ENCODE results near the gene HEXIM2. TPM values are rescaled to one million over a fixed set of nuclear protein-coding genes. Genes with fewer than 3 reads are reported as not detected.

HEXIM2 gene
- total and polyA plus RNA-seq, 2 of the 13 experiments (the other 11 are each of a cell fraction or from before 2014, with no cell fraction given) = 27.1 to 32.4 TPM

- ATAC-seq (peak; percentile 51), FAIRE-seq (peak; percentile 12), DNase-seq (ENCODE audit: low spot score) (peak; percentile 44)
- no peak overlapping the region for H3K4me3 ChIP-seq (replicated peaks in 1 of 3; ENCODE audit: insufficient read depth in 1 of 3, low read depth in 2 of 3, low read length in 3 of 3)
- H3K4me1 ChIP-seq (ENCODE audit: insufficient read depth, low read length) = peaks cover 56% of the 10 kb centered on the region
- CTCF ChIA-PET (ENCODE audit: low intra/inter-chr PET ratio, low total read pairs) = interaction anchor here (1.4 kb wide), 1 partner anchor 22 kb away, joined by 3 read pairs; the partner anchor contains the start of gene ACBD4
- WGBS (ENCODE audit: low lambda C conversion rate) = 9% methylated on average over 9 of the region's 9 CpGs
- in situ Hi-C loops (cut with HindIII; ENCODE audit: extremely low pct_ligation_motif_present, low pct_unique_long_range_greater_than_20kb) = no loop called here
- no peaks in the 10 kb centered on the region for H3K27me3 ChIP-seq (ENCODE audit: control insufficient read depth in 1 of 2, insufficient read depth in 2 of 2, low read length in 2 of 2)
- POLR2A ChIA-PET = interaction anchor here (1.5 kb wide), 1 partner anchor 11 kb away, joined by 3 read pairs; no protein-coding TSS in a partner anchor
- H3K9ac ChIP-seq (ENCODE audit: insufficient read depth, low read depth, low read length) = no peak overlapping the region
- intact Hi-C loops (cut with micrococcal nuclease; ENCODE audit: unreplicated experiment) = no loop called here
- no TSS peak for BruUV-seq (replicated peaks)
- H3K36me3 ChIP-seq (replicated peaks in 1 of 2; ENCODE audit: control insufficient read depth in 1 of 2, insufficient read depth in 2 of 2, low read length in 2 of 2) = peaks cover under 1 to 2% of the 10 kb centered on the region in 2 experiments; a peak in 2 of 5 replicates
- H4K20me1 ChIP-seq (ENCODE audit: insufficient read depth, low read length) = no peaks in the 10 kb centered on the region
- no peak overlapping the region for H3K4me2 ChIP-seq (ENCODE audit: low read depth, low read length)
- H3K9me3 ChIP-seq (ENCODE audit: low read length) = no peaks in the 10 kb centered on the region
- H3K79me2 ChIP-seq (ENCODE audit: insufficient read depth, low read length) = no peaks in the 10 kb centered on the region
- H3K27ac ChIP-seq (ENCODE audit: extremely low read length, insufficient read depth, low read length) = no peak overlapping the region
- no peak overlapping the region for H2AFZ ChIP-seq (ENCODE audit: low read length)
- TF ChIP-seq EP300 (IDR thresholded peaks at IDR 0.05; ENCODE audit: low read depth in 2 of 2, low read length in 2 of 2) (no peak), EP300 (CRISPR knock-in tag; IDR thresholded peaks at IDR 0.05; ENCODE audit: borderline replicate concordance) (0 out of 2 replicates have a peak, but pooled peaks have one; percentile 44), RFXAP (CRISPR knock-in tag; IDR thresholded peaks at IDR 0.05; ENCODE audit: borderline replicate concordance) (no peak), ZNF7 (CRISPR knock-in tag; IDR thresholded peaks at IDR 0.05) (no peak), ZFAT (CRISPR knock-in tag; conservative IDR thresholded peaks at IDR 0.05) (no peak), CTCF (CRISPR knock-in tag; IDR thresholded peaks at IDR 0.05) (peak; percentile 14; the same call in 1 of the 2 replicates), ZNF264 (CRISPR knock-in tag; IDR thresholded peaks at IDR 0.05) (no peak), HDAC1 (CRISPR knock-in tag; IDR thresholded peaks at IDR 0.05) (peak; percentile 46; the same call in 1 of the 2 replicates), ZNF432 (CRISPR knock-in tag; IDR thresholded peaks at IDR 0.05; ENCODE audit: borderline replicate concordance) (no peak), ZXDC (CRISPR knock-in tag; IDR thresholded peaks at IDR 0.05) (no peak), ZFP91 (CRISPR knock-in tag; IDR thresholded peaks at IDR 0.05; ENCODE audit: borderline replicate concordance) (peak; percentile 51; the same call in 1 of the 2 replicates), ZFP41 (CRISPR knock-in tag; IDR thresholded peaks at IDR 0.05; ENCODE audit: borderline replicate concordance) (no peak), ZNF580 (CRISPR knock-in tag; IDR thresholded peaks at IDR 0.05; ENCODE audit: borderline replicate concordance, low read depth) (0 out of 2 replicates have a peak, but pooled peaks have one; percentile 13), ZNF75D (CRISPR knock-in tag; IDR thresholded peaks at IDR 0.05; ENCODE audit: borderline replicate concordance) (no peak), SKIL (CRISPR knock-in tag; IDR thresholded peaks at IDR 0.05; ENCODE audit: borderline replicate concordance) (peak; percentile 21; the same call in 1 of the 2 replicates), SCMH1 (CRISPR knock-in tag; IDR thresholded peaks at IDR 0.05; ENCODE audit: borderline replicate concordance) (no peak)
These were observed 48.3 kb upstream of the HEXIM2 start for GRCh38 chr17:45113424-45113754.
